NB4 (cell line): ENCODE data around the gene SHISA6.

Experiments
- MYC ChIP-seq: IDR thresholded peaks from 2 replicates; pipeline ENCODE4 v1.6.1; 2011; ENCODE audit warnings: low read depth, low read length
- POLR2A ChIP-seq: IDR thresholded peaks from 2 replicates; pipeline ENCODE4 v1.6.1; 2011; ENCODE audit warnings: mild to moderate bottlenecking; ENCODE audit not compliant: insufficient read length; ENCODE audit errors: extremely low read depth
- TF ChIP-seq, protein P1 (sequence below): IDR thresholded peaks from one replicate; pipeline ENCODE4 v1.5.1; 2012; ENCODE audit warnings: low read depth, low read length

DNA sequence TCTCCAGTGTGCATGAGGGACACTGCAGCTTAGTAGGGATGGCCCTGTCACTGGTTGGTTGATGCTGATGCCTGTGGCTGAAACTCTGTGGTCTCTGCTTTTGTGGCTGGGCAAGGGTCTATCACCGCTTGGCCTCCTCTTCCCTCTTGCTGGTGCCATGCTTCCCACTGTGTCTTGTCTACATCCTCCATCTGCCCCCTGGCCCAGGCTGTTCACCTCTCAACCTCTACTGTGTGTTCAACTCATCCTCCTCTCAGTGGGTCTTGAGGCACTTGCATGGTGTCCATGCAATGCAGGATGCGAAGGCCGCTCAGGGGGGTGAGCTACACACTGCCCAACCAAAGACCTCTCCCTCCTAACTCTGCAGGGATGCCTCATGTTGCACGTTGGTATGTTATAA is 19.8 kb upstream of the SHISA6 start:
- TF ChIP-seq, protein P1, sequence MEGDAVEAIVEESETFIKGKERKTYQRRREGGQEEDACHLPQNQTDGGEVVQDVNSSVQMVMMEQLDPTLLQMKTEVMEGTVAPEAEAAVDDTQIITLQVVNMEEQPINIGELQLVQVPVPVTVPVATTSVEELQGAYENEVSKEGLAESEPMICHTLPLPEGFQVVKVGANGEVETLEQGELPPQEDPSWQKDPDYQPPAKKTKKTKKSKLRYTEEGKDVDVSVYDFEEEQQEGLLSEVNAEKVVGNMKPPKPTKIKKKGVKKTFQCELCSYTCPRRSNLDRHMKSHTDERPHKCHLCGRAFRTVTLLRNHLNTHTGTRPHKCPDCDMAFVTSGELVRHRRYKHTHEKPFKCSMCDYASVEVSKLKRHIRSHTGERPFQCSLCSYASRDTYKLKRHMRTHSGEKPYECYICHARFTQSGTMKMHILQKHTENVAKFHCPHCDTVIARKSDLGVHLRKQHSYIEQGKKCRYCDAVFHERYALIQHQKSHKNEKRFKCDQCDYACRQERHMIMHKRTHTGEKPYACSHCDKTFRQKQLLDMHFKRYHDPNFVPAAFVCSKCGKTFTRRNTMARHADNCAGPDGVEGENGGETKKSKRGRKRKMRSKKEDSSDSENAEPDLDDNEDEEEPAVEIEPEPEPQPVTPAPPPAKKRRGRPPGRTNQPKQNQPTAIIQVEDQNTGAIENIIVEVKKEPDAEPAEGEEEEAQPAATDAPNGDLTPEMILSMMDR, result no peak
- no peak for TF ChIP-seq POLR2A
- no peak for TF ChIP-seq MYC
